ENCODE measurements around the gene OTX2. TPM values are rescaled to one million over a fixed set of nuclear protein-coding genes. Genes with fewer than 3 reads are reported as not detected.

The OTX2 gene
- polyA plus RNA-seq, 3 donors = not detected

- 4% methylated on average over 75 of the region's 77 CpGs for WGBS (ENCODE audit: insufficient coverage)
- intact Hi-C loops (cut with micrococcal nuclease) = no loop called here
Measured at GRCh38 chr14:56797569-56798446, 12.5 kb downstream of the OTX2 start.

More at GRCh38 chr14:56797569-56798446, 12.5 kb downstream of the OTX2 start:
- H3K27me3 Mint-ChIP-seq (ENCODE audit: low read depth in 3 of 3) = peaks cover 81 to 100% (median 97%) of the 10 kb centered on the region in 3 donors
- Histone ChIP-seq H3K27ac (ENCODE audit: low read depth in 1 of 2, low read length in 2 of 2) (no peak overlapping the region), H3K79me2 (ENCODE audit: insufficient read depth, low read length) (no peaks in the 10 kb centered on the region), H3K4me2 (replicated peaks; ENCODE audit: extremely low read depth, low read length, poor library complexity, severe bottlenecking) (no peak overlapping the region), H3K9me3 (replicated peaks in 1 of 2; ENCODE audit: control insufficient read depth in 1 of 2, insufficient read depth in 1 of 2, low read length in 2 of 2) (peaks cover 13 to 66% of the 10 kb centered on the region in 2 donors), H3K9ac (ENCODE audit: insufficient read depth, low read length, poor library complexity, severe bottlenecking) (no peak overlapping the region), H3K4me1 (ENCODE audit: control insufficient read depth in 1 of 2, insufficient read depth in 2 of 2, low read length in 2 of 2) (no peaks in the 10 kb centered on the region), H2AFZ (ENCODE audit: insufficient read depth, low read depth, low read length, poor library complexity, severe bottlenecking) (no peak overlapping the region), H4K20me1 (ENCODE audit: insufficient read depth, low read length) (no peaks in the 10 kb centered on the region), H3K27me3 (ENCODE audit: control insufficient read depth in 2 of 2, insufficient read depth in 2 of 2, low read length in 2 of 2) (peaks cover 92 to 97% of the 10 kb centered on the region in 2 donors), H3K4me3 (replicated peaks in 1 of 3; ENCODE audit: low read depth in 2 of 3, low read length in 3 of 3) (no peak overlapping the region), H3K36me3 (replicated peaks in 1 of 2; ENCODE audit: control insufficient read depth in 1 of 2, insufficient read depth in 2 of 2, low read length in 2 of 2) (no peaks in the 10 kb centered on the region)
- H3K4me3 Mint-ChIP-seq = peak overlapping the region in 1 of 2 donors; percentile 80
- H3K27ac Mint-ChIP-seq = no peak overlapping the region
- DNase-seq = no peak
- H3K4me1 Mint-ChIP-seq = peaks cover 2% of the 10 kb centered on the region
- peaks cover 0 to 55% (median 35%) of the 10 kb centered on the region in 7 donors for H3K9me3 Mint-ChIP-seq
- H3K36me3 Mint-ChIP-seq = peaks cover 2 to 3% of the 10 kb centered on the region in 2 donors
- no peak for TF ChIP-seq CTCF (IDR thresholded peaks at IDR 0.05)

Measured in CD14-positive monocyte (primary cell).